Rectal smooth muscle tissue (tissue), 1 donor: ENCODE measurements around the gene TNFRSF4.
"Not testable (repeated sequence)": the region's sequence is repeated elsewhere in the genome, so short reads cannot be mapped to it uniquely, and the experiment has no call there.

ENCODE experiments used
- H3K27ac ChIP-seq: one replicate; pipeline ENCODE4 v1.7.0; 2013; ENCODE audit warnings: low read depth, low read length, inconsistent platforms
- H3K27me3 ChIP-seq: one replicate; pipeline ENCODE4 v1.7.0; 2013; ENCODE audit warnings: low read length; ENCODE audit not compliant: control insufficient read depth, insufficient read depth
- H3K36me3 ChIP-seq: one replicate; pipeline ENCODE4 v1.7.0; 2013; ENCODE audit warnings: low read length; ENCODE audit not compliant: control insufficient read depth, insufficient read depth
- H3K4me1 ChIP-seq: one replicate; pipeline ENCODE4 v1.7.0; 2013; ENCODE audit warnings: low read length; ENCODE audit not compliant: control insufficient read depth, insufficient read depth
- H3K4me3 ChIP-seq: one replicate; pipeline ENCODE4 v1.7.0; 2013; ENCODE audit warnings: low read length
- H3K9ac ChIP-seq: one replicate; pipeline ENCODE4 v1.7.0; 2013; ENCODE audit warnings: low read length

Gene TNFRSF4

GRCh38 chr1:1197551-1198422 lies 16.2 kb downstream of the TNFRSF4 start:
- Histone ChIP-seq H3K4me1 (no peaks in the 10 kb centered on the region), H3K27ac (no peak overlapping the region), H3K9ac (no peak overlapping the region), H3K27me3 (no peaks in the 10 kb centered on the region), H3K36me3 (no peaks in the 10 kb centered on the region), H3K4me3 (no peak overlapping the region)

- Histone ChIP-seq H3K27ac (no peak overlapping the region), H3K9ac (no peak overlapping the region), H3K4me1 (no peaks in the 10 kb centered on the region), H3K4me3 (no peak overlapping the region), H3K27me3 (no peaks in the 10 kb centered on the region), H3K36me3 (no peaks in the 10 kb centered on the region)
Measured at GRCh38 chr1:1197188-1197500, 16.8 kb downstream of the TNFRSF4 start.

DNA sequence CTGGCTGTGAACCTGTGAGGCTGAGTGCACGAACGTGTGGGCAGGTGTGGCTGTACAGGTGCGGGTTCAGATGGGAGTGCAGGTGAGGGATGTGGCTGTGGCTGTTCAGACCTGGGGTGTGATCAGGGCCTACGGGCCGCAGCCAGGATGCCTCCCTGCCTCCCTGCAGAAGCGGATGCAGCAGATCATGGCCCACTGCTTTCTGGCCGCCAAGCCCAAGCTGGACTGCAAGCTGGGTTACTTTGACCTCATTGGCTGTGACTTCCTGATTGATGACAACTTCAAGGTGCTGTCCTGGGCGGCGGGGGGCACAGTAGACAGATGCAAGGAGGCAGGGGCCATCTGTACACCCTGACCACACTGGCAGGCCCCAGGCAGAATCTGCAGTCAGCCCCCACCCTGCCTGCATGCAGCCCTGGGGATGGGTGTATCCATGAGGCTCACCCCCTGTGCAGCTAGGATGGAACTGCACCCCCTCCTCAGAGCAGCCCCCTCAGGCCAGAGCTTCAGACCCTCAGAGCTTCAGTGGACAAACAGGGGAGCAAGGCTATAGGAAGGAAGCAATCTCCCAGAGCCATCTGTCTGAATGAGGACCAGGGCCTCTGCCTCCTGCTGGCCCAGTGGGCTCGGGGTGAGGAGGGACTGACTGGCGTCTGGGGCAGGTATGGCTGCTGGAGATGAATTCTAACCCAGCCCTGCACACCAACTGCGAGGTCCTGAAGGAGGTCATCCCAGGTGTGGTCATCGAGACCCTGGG lies 17.3 kb downstream of the TNFRSF4 start:
- H3K36me3 ChIP-seq = no peaks in the 10 kb centered on the region
- H3K27ac ChIP-seq = no peak overlapping the region
- H3K4me3 ChIP-seq = no peak overlapping the region
- H3K27me3 ChIP-seq = no peaks in the 10 kb centered on the region
- H3K9ac ChIP-seq = no peak overlapping the region
- H3K4me1 ChIP-seq = no peaks in the 10 kb centered on the region

- not testable (repeated sequence) for H3K4me3 ChIP-seq, H3K27ac ChIP-seq, H3K27me3 ChIP-seq, H3K4me1 ChIP-seq, H3K36me3 ChIP-seq, H3K9ac ChIP-seq
Measured at GRCh38 chr1:1195726-1196125, 18.2 kb downstream of the TNFRSF4 start.

GRCh38 chr1:1194723-1195122 lies 19.2 kb downstream of the TNFRSF4 start:
- no peaks in the 10 kb centered on the region for H3K4me1 ChIP-seq
- H3K9ac ChIP-seq = no peak overlapping the region
- H3K4me3 ChIP-seq = no peak overlapping the region
- H3K36me3 ChIP-seq = no peaks in the 10 kb centered on the region
- no peaks in the 10 kb centered on the region for H3K27me3 ChIP-seq
- no peak overlapping the region for H3K27ac ChIP-seq

- H3K36me3 ChIP-seq = no peaks in the 10 kb centered on the region
Measured at GRCh38 chr1:1191734-1192133, 22.2 kb downstream of the TNFRSF4 start.

GRCh38 chr1:1189111-1189510 lies 24.8 kb downstream of the TNFRSF4 start:
- Histone ChIP-seq H3K27ac (no peak overlapping the region), H3K27me3 (no peaks in the 10 kb centered on the region), H3K36me3 (no peaks in the 10 kb centered on the region), H3K4me1 (no peaks in the 10 kb centered on the region), H3K9ac (no peak overlapping the region), H3K4me3 (no peak overlapping the region)

More at GRCh38 chr1:1191734-1192133, 22.2 kb downstream of the TNFRSF4 start:
- H3K27me3 ChIP-seq = no peaks in the 10 kb centered on the region
- H3K27ac ChIP-seq = no peak overlapping the region
- no peak overlapping the region for H3K9ac ChIP-seq
- H3K4me1 ChIP-seq = no peaks in the 10 kb centered on the region
- no peak overlapping the region for H3K4me3 ChIP-seq

DNA sequence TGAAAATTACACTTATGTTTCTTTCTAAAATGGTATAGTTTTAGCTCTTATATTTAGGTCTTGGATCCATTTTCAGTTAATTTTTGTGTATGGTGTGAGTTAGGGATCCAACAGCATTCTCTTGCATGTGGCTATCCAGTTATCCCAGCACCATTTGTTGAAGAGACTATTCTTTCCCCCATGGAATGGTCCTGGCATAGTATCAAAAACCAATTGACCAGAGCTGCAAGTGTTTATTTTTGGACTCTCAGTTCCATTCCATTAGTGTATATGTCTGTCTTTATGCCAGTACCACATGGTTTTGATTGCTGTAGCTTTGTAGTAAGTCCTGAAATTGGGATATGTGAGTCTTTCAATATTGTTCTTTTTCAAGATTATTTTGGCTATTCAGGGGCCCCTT lies 26.0 kb downstream of the TNFRSF4 start:
- Histone ChIP-seq H3K27ac (no peak overlapping the region), H3K36me3 (no peaks in the 10 kb centered on the region), H3K9ac (no peak overlapping the region)

GRCh38 chr1:1185101-1185765 lies 28.7 kb downstream of the TNFRSF4 start:
- no peaks in the 10 kb centered on the region for H3K27me3 ChIP-seq
- H3K27ac ChIP-seq = no peak overlapping the region
- H3K4me3 ChIP-seq = no peak overlapping the region
- no peaks in the 10 kb centered on the region for H3K36me3 ChIP-seq
- H3K4me1 ChIP-seq = no peaks in the 10 kb centered on the region
- no peak overlapping the region for H3K9ac ChIP-seq

More for the DNA sequence above, 26.0 kb downstream of the TNFRSF4 start:
- Histone ChIP-seq H3K27me3 (no peaks in the 10 kb centered on the region), H3K4me1 (no peaks in the 10 kb centered on the region), H3K4me3 (no peak overlapping the region)

DNA sequence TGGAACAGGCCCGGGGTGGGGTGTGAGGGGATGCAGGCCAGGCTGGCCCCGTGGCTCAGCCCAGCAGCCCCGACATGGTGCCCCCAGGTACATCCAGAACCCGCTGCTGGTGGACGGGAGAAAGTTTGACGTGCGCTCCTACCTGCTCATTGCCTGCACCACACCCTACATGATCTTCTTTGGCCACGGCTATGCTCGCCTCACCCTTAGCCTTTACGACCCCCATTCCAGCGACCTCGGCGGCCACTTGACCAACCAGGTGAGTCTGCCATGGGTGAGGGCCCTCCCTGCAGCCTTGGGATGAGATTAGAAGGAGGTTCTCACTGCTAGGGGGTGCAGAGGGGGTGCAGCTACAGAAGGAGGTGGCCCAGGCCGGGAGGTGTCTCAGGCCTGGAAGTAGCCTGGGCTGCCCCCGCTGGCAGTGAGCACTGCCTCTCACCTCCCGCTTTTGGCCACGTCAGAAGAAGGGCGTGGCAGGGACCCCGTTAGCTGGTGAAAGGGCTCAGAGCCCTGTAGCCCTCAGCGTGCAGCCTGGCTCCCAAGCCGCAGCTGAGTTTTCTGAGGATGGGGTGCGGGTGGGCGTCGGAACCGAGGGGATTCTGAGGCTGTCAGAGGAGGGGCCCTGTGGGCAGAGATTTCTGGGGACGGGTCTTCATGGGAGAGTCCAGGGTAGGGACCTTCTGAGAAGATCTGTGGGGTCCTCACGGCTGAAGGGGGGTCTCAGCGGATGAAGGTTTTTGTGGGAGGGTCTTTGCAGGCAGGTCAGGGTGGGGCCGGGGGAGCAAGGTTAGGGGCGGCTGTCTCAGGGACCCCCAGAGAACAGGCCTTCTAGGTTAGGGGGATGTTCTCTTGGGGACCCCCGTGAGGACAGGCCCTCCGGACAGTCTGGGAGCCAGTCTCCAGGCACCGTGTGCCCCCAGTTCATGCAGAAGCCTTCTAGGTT lies 29.8 kb downstream of the TNFRSF4 start:
- no peaks in the 10 kb centered on the region for H3K36me3 ChIP-seq
- no peak overlapping the region for H3K27ac ChIP-seq
- no peaks in the 10 kb centered on the region for H3K27me3 ChIP-seq
- no peaks in the 10 kb centered on the region for H3K4me1 ChIP-seq
- no peak overlapping the region for H3K9ac ChIP-seq
- H3K4me3 ChIP-seq = no peak overlapping the region

- H3K27ac ChIP-seq = no peak overlapping the region
- H3K4me1 ChIP-seq = no peaks in the 10 kb centered on the region
- H3K4me3 ChIP-seq = no peak overlapping the region
- H3K36me3 ChIP-seq = no peaks in the 10 kb centered on the region
- no peaks in the 10 kb centered on the region for H3K27me3 ChIP-seq
- H3K9ac ChIP-seq = no peak overlapping the region
Measured at GRCh38 chr1:1183221-1183747, 30.7 kb downstream of the TNFRSF4 start.
